Loucy (cell line): ENCODE results near the gene TMEM51.
"Not testable (repeated sequence)": the region's sequence is repeated elsewhere in the genome, so short reads cannot be mapped to it uniquely, and the experiment has no call there.

ENCODE experiments used
- H2AFZ ChIP-seq: fragments of 200-600 bp; sonication (generic); 2 replicates; pipeline ENCODE4 v1.6.0; 2016; ENCODE audit warnings: antibody characterized with exemption, mild to moderate bottlenecking, low read length, moderate library complexity
- H3F3A ChIP-seq: fragments of 200-600 bp; 2 replicates; pipeline ENCODE4 v1.6.0; 2016; ENCODE audit warnings: antibody characterized with exemption, low read depth, mild to moderate bottlenecking
- H3K27me3 ChIP-seq: fragments of 200-600 bp; sonication (generic); 2 replicates; pipeline ENCODE4 v1.6.1; 2014; ENCODE audit warnings: low read length, mild to moderate bottlenecking; ENCODE audit not compliant: insufficient read depth, poor library complexity, severe bottlenecking
- H3K36me3 ChIP-seq: fragments of 200-600 bp; sonication (generic); 2 replicates; pipeline ENCODE4 v1.6.1; 2016; ENCODE audit warnings: low read length; ENCODE audit not compliant: insufficient read depth
- H3K4me1 ChIP-seq: fragments of 200-600 bp; sonication (generic); 2 replicates; pipeline ENCODE4 v1.5.1; 2014; ENCODE audit warnings: low read length, mild to moderate bottlenecking; ENCODE audit not compliant: insufficient read depth, poor library complexity, severe bottlenecking
- H3K4me2 ChIP-seq: fragments of 200-600 bp; sonication (generic); 2 replicates; pipeline ENCODE4 v1.6.0; 2014; ENCODE audit warnings: antibody characterized with exemption, low read length, low read depth, mild to moderate bottlenecking; ENCODE audit not compliant: poor library complexity, severe bottlenecking
- H3K4me3 ChIP-seq: fragments of 200-600 bp; sonication (generic); 2 replicates; pipeline ENCODE4 v1.5.1; 2014; ENCODE audit warnings: low read length, mild to moderate bottlenecking, mixed read lengths; ENCODE audit not compliant: poor library complexity, severe bottlenecking
- H3K79me2 ChIP-seq: fragments of 200-600 bp; sonication (generic); 2 replicates; pipeline ENCODE4 v1.6.1; 2014; ENCODE audit warnings: low read length; ENCODE audit not compliant: insufficient read depth
- H3K9ac ChIP-seq: fragments of 200-600 bp; sonication (generic); 2 replicates; pipeline ENCODE4 v1.6.0; 2014; ENCODE audit warnings: mild to moderate bottlenecking, low read depth, low read length, moderate library complexity; ENCODE audit not compliant: poor library complexity, severe bottlenecking
- H3K9me2 ChIP-seq: fragments of 200-600 bp; sonication (generic); replicated peaks from 2 replicates; pipeline ENCODE4 v1.6.1; 2016; ENCODE audit warnings: low read depth, low read length, mixed read lengths
- H3K9me3 ChIP-seq: fragments of 200-600 bp; sonication (generic); 2 replicates; pipeline ENCODE4 v1.6.1; 2014; ENCODE audit warnings: mild to moderate bottlenecking, antibody characterized with exemption, low read length, low read depth; ENCODE audit not compliant: insufficient read depth
- H4K20me1 ChIP-seq: fragments of 200-600 bp; sonication (generic); 2 replicates; pipeline ENCODE4 v1.6.0; 2014; ENCODE audit warnings: antibody characterized with exemption, low read length, mild to moderate bottlenecking; ENCODE audit not compliant: insufficient read depth, poor library complexity, severe bottlenecking
- CTCF ChIP-seq: fragments of 200-600 bp; sonication (generic); conservative IDR thresholded peaks from 2 replicates; pipeline ENCODE4 v1.5.1; 2014; ENCODE audit warnings: mild to moderate bottlenecking, antibody characterized with exemption, low read length
- EZH2phosphoT487 ChIP-seq: fragments of 200-600 bp; IDR thresholded peaks from 2 replicates; pipeline ENCODE4 v1.6.1; 2018; ENCODE audit warnings: antibody characterized with exemption, mild to moderate bottlenecking, moderate library complexity, borderline replicate concordance

TMEM51 gene

GRCh38 chr1:15132965-15133364 is 20.6 kb upstream of the TMEM51 start:
- Histone ChIP-seq H3K27me3 (no peaks in the 10 kb centered on the region), H3K9me3 (no peaks in the 10 kb centered on the region), H3K36me3 (no peaks in the 10 kb centered on the region), H2AFZ (no peak overlapping the region), H3K4me3 (no peak overlapping the region), H4K20me1 (no peaks in the 10 kb centered on the region), H3F3A (no peaks in the 10 kb centered on the region), H3K4me1 (no peaks in the 10 kb centered on the region), H3K9me2 (no peaks in the 10 kb centered on the region), H3K79me2 (no peaks in the 10 kb centered on the region), H3K9ac (no peak overlapping the region), H3K4me2 (no peak overlapping the region)
- TF ChIP-seq EZH2phosphoT487, result no peak
- TF ChIP-seq CTCF, result no peak

GRCh38 chr1:15134285-15134684 is 19.3 kb upstream of the TMEM51 start:
- Histone ChIP-seq H3F3A (no peaks in the 10 kb centered on the region), H3K4me2 (no peak overlapping the region), H3K27me3 (no peaks in the 10 kb centered on the region), H3K79me2 (no peaks in the 10 kb centered on the region), H3K9ac (no peak overlapping the region), H2AFZ (no peak overlapping the region), H3K4me3 (no peak overlapping the region), H4K20me1 (no peaks in the 10 kb centered on the region), H3K36me3 (no peaks in the 10 kb centered on the region), H3K9me3 (no peaks in the 10 kb centered on the region), H3K9me2 (no peaks in the 10 kb centered on the region), H3K4me1 (no peaks in the 10 kb centered on the region)
- no peak for TF ChIP-seq EZH2phosphoT487
- TF ChIP-seq CTCF, result no peak

GRCh38 chr1:15135604-15136003 is 17.9 kb upstream of the TMEM51 start:
- not testable (repeated sequence) for H3F3A ChIP-seq, H3K27me3 ChIP-seq, H3K9ac ChIP-seq, H3K9me2 ChIP-seq, H2AFZ ChIP-seq, H3K4me2 ChIP-seq, H3K79me2 ChIP-seq, H3K4me1 ChIP-seq, H3K36me3 ChIP-seq, H4K20me1 ChIP-seq, H3K4me3 ChIP-seq, H3K9me3 ChIP-seq

GRCh38 chr1:15137809-15138208 is 15.7 kb upstream of the TMEM51 start:
- Histone ChIP-seq H3K4me3 (no peak overlapping the region), H3K9ac (no peak overlapping the region), H3K79me2 (no peaks in the 10 kb centered on the region), H3K4me1 (peaks cover 5% of the 10 kb centered on the region), H3K36me3 (no peaks in the 10 kb centered on the region), H3K4me2 (no peak overlapping the region), H4K20me1 (no peaks in the 10 kb centered on the region), H3F3A (no peaks in the 10 kb centered on the region), H3K9me2 (no peaks in the 10 kb centered on the region), H2AFZ (no peak overlapping the region), H3K9me3 (no peaks in the 10 kb centered on the region), H3K27me3 (no peaks in the 10 kb centered on the region)
- TF ChIP-seq EZH2phosphoT487 (no peak), CTCF (no peak)
